DMS79 (cell line): Measurements from ENCODE around the gene SLC35E3.

ENCODE experiments used
- DNase-seq: peaks from one replicate; lab custom pipeline; 2025; lab: John Stamatoyannopoulos, UW

Gene SLC35E3

GRCh38 chr12:68745904-68746571 lies at the start of gene SLC35E3:
Gene SLC35E3 (plus strand): TSS chr12:68746176. CDS start chr12:68746378, 202 bp downstream.
- DNase-seq: peak; percentile 48

GRCh38 chr12:68699486-68699885 lies 46.5 kb upstream of the SLC35E3 start:
- no peak for DNase-seq

GRCh38 chr12:68727776-68728175 lies 18.2 kb upstream of the SLC35E3 start:
- no peak for DNase-seq

- no peak for DNase-seq
Observed at GRCh38 chr12:68733661-68734071, 12.3 kb upstream of the SLC35E3 start.

- DNase-seq: no peak
Observed at GRCh38 chr12:68739891-68740290, 6.1 kb upstream of the SLC35E3 start.

- no peak for DNase-seq
Observed at GRCh38 chr12:68743356-68743755, 2.6 kb upstream of the SLC35E3 start.

- DNase-seq: no peak
Observed at GRCh38 chr12:68745376-68745903, 536 bp upstream of the SLC35E3 start.

- DNase-seq: peak; percentile 4
Observed at GRCh38 chr12:68746572-68747180, 700 bp downstream of the SLC35E3 start.

GRCh38 chr12:68749443-68749842 lies 3.5 kb downstream of the SLC35E3 start:
- no peak for DNase-seq

GRCh38 chr12:68749861-68750260 lies 3.9 kb downstream of the SLC35E3 start:
- DNase-seq: no peak

- DNase-seq: no peak
Observed at GRCh38 chr12:68750506-68750905, 4.5 kb downstream of the SLC35E3 start.

GRCh38 chr12:68755536-68756243 lies 9.7 kb downstream of the SLC35E3 start:
- no peak for DNase-seq

- DNase-seq: no peak
Observed at GRCh38 chr12:68759852-68760251, 13.9 kb downstream of the SLC35E3 start.

GRCh38 chr12:68760806-68761441 lies 14.9 kb downstream of the SLC35E3 start:
- no peak for DNase-seq

- DNase-seq: no peak
Observed at GRCh38 chr12:68761442-68761812, 15.5 kb downstream of the SLC35E3 start.

GRCh38 chr12:68761901-68762630 lies 16.1 kb downstream of the SLC35E3 start:
- no peak for DNase-seq

- no peak for DNase-seq
Observed at GRCh38 chr12:68762691-68763090, 16.7 kb downstream of the SLC35E3 start.

- no peak for DNase-seq
Observed at GRCh38 chr12:68765696-68766095, 19.7 kb downstream of the SLC35E3 start.

GRCh38 chr12:68766646-68767045 lies 20.7 kb downstream of the SLC35E3 start:
- DNase-seq: no peak

- DNase-seq: no peak
Observed at GRCh38 chr12:68767191-68767590, 21.2 kb downstream of the SLC35E3 start.

- no peak for DNase-seq
Observed at GRCh38 chr12:68768431-68768939, 22.5 kb downstream of the SLC35E3 start.

GRCh38 chr12:68769941-68770340 lies 24.0 kb downstream of the SLC35E3 start:
- DNase-seq: no peak
